K562 (cell line): ENCODE results near the gene TRAP1. TPM values are rescaled to one million over a fixed set of nuclear protein-coding genes. Genes with fewer than 3 reads are reported as not detected.
A peak's percentile ranks its signal among the peaks of the same experiment; 100 is the strongest.

ENCODE experiments used
- ATAC-seq: fragments of 200-7000 bp; cut with Tn5 transposase; 3 replicates; pipeline ENCODE4 v1.9.1; 2020; ENCODE audit warnings: moderate library complexity
- BruUV-seq: library from RNA; stranded (reverse); fragments of 400-500 nt; replicated peaks from 2 replicates; lab custom pipeline; 2021; lab: Mats Ljungman, UMichigan
- CTCF ChIA-PET: fragments of 300-600 bp; formaldehyde crosslinking; extraction: SDS; loops from one replicate; lab custom pipeline; 2021; ENCODE audit warnings: low intra/inter-chr PET ratio; lab: Yijun Ruan, JAX
- POLR2A ChIA-PET: fragments of 300-600, 350-650 bp; sonication (Branson Sonifier 250); formaldehyde crosslinking; extraction: SDS; loops from one replicate; lab custom pipeline; 2021; ENCODE audit warnings: antibody characterized with exemption, inconsistent platforms; lab: Yijun Ruan, JAX
- DNase-seq, 4 experiments: peaks; one replicate each; pipeline versions ENCODE4 v3.0.0 to v3.0.0-alpha.2; 2011 to 2018; ENCODE audit warnings: low spot score in 3 of 4, mixed read lengths in 3 of 4; ENCODE audit errors: extremely low read depth in 1 of 4
- FAIRE-seq: peaks from 2 replicates; lab custom pipeline; 2011; peaks lifted over from hg19 to GRCh38; lab: Jason Lieb, UNC
- H2AFZ ChIP-seq: 2 replicates; pipeline ENCODE4 v1.6.0; 2011; ENCODE audit warnings: low read depth, low read length, control low read depth, inconsistent platforms
- H3K27ac ChIP-seq: fragments of 200-600 bp; 3 replicates; pipeline ENCODE4 v1.8.0; 2011; ENCODE audit warnings: low read depth, mild to moderate bottlenecking, control low read depth, inconsistent platforms, low read length, moderate library complexity, mixed read lengths; ENCODE audit errors: extremely low read depth
- H3K27me3 ChIP-seq, 2 experiments: fragments of 300-600 bp in 1 of 2; 2 replicates in 1 of 2; 3 replicates in 1 of 2; pipeline versions ENCODE4 v1.6.0 to v1.8.0; 2011; ENCODE audit warnings: inconsistent platforms in 2 of 2, low read length in 2 of 2, mild to moderate bottlenecking in 1 of 2, mixed read lengths in 1 of 2, moderate library complexity in 1 of 2; ENCODE audit not compliant: control insufficient read depth in 2 of 2, insufficient read depth in 2 of 2
- H3K36me3 ChIP-seq: fragments of 300-600 bp; 3 replicates; pipeline ENCODE4 v1.8.0; 2011; ENCODE audit warnings: mild to moderate bottlenecking, low read length, inconsistent platforms; ENCODE audit not compliant: control insufficient read depth, insufficient read depth
- H3K4me1 ChIP-seq, 2 experiments: fragments of 200-600 bp in 1 of 2; replicated peaks in 1 of 2; 2 replicates in 1 of 2; 3 replicates in 1 of 2; pipeline versions ENCODE4 v1.5.1 to v1.8.0; 2011; ENCODE audit warnings: inconsistent platforms in 2 of 2, low read length in 2 of 2, mild to moderate bottlenecking in 1 of 2, mixed read lengths in 1 of 2, moderate library complexity in 1 of 2; ENCODE audit not compliant: control insufficient read depth in 2 of 2, insufficient read depth in 2 of 2
- H3K4me2 ChIP-seq: 2 replicates; pipeline ENCODE4 v1.6.1; 2011; ENCODE audit warnings: low read length, control low read depth, inconsistent platforms, mixed read lengths; ENCODE audit not compliant: insufficient read depth
- H3K4me3 ChIP-seq: fragments of 200-600 bp; sonication (generic), shearing (Covaris generic); 2 replicates; pipeline ENCODE4 v1.5.1; 2016; ENCODE audit warnings: control low read depth, inconsistent platforms
- H3K79me2 ChIP-seq: fragments of 200-600 bp; 3 replicates; pipeline ENCODE4 v1.8.0; 2011; ENCODE audit warnings: low read length, inconsistent platforms; ENCODE audit not compliant: control insufficient read depth, insufficient read depth
- H3K9ac ChIP-seq, 2 experiments: 2 replicates each; pipeline versions ENCODE4 v1.6.0 to v1.6.1; 2011; ENCODE audit warnings: low read depth in 2 of 2, low read length in 2 of 2, control low read depth in 1 of 2, inconsistent platforms in 1 of 2, mild to moderate bottlenecking in 1 of 2, mixed read lengths in 1 of 2; ENCODE audit not compliant: insufficient read depth in 1 of 2
- H3K9me1 ChIP-seq: one replicate; pipeline ENCODE4 v1.6.0; 2011; ENCODE audit warnings: inconsistent platforms, mild to moderate bottlenecking, low read length, moderate library complexity; ENCODE audit not compliant: control insufficient read depth, insufficient read depth
- H3K9me3 ChIP-seq: replicated peaks from 2 replicates; pipeline ENCODE4 v1.5.1; 2011; ENCODE audit warnings: low read depth, low read length, inconsistent platforms; ENCODE audit not compliant: control insufficient read depth, insufficient read depth
- H4K20me1 ChIP-seq: replicated peaks from 2 replicates; pipeline ENCODE4 v1.6.1; 2011; ENCODE audit warnings: low read length, inconsistent platforms, mixed read lengths; ENCODE audit not compliant: control insufficient read depth, insufficient read depth
- ATF3 ChIP-seq, 2 experiments: fragments of 450-650 bp in 1 of 2; sonication (generic) in 1 of 2; formaldehyde crosslinking in 1 of 2; IDR thresholded peaks in 1 of 2; conservative IDR thresholded peaks in 1 of 2; 2 replicates each; pipeline versions ENCODE4 v1.6.1 to v1.8.1; 2016 to 2023; ENCODE audit warnings: mild to moderate bottlenecking in 2 of 2, moderate library complexity in 2 of 2, inconsistent platforms in 1 of 2, missing genetic modification reagents in 1 of 2
- ATF7 ChIP-seq: fragments of 450-650 bp; IDR thresholded peaks from 2 replicates; pipeline ENCODE4 v1.7.1; 2014; ENCODE audit warnings: mild to moderate bottlenecking, moderate library complexity
- MTA3 ChIP-seq: fragments of 450-650 bp; formaldehyde crosslinking; IDR thresholded peaks from 2 replicates; pipeline ENCODE4 v1.6.1; 2017; ENCODE audit warnings: mild to moderate bottlenecking, borderline replicate concordance
- NUFIP1 ChIP-seq: fragments of 450-650 bp; IDR thresholded peaks from 2 replicates; pipeline ENCODE4 v1.6.1; 2018; ENCODE audit not compliant: partially characterized antibody
- whole genome bisulfite sequencing: fragments of 100-300 bp; shearing (Covaris generic); methylation state at CpG from one replicate; pipeline ENCODE4 v1.1.6; 2016; ENCODE audit warnings: low coverage, mixed read lengths; ENCODE audit not compliant: insufficient coverage; ENCODE audit errors: missing lambda C conversion rate; 5-methylcytosine and 5-hydroxymethylcytosine counted together
- in situ Hi-C: fragments of 300-500 bp; cut with MboI; formaldehyde crosslinking; loops from 4 replicates; pipeline ENCODE4 v1.15.0; 2018; ENCODE audit warnings: inconsistent platforms, mixed read lengths
- intact Hi-C: fragments of 100-400 bp; cut with micrococcal nuclease; formaldehyde crosslinking; loops from 2 replicates; pipeline ENCODE4 v1.14.2; 2022
- polyA plus RNA-seq, 8 experiments: library from polyadenylated mRNA; depleted of rRNA in 4 of 8; stranded (reverse) in 5 of 8; unstranded in 3 of 8; fragments of >200 nt; fragmentation: Nextera tagmentation in 2 of 8; fragmentation: Illumina TruSeq in 1 of 8; extraction: Ambion mirVana in 2 of 8; extraction: Trizol in 1 of 8; gene quantifications; 2 replicates each; pipeline versions ENCODE4 v1.2.1 to v1.2.3, GENCODE V29; 2011 to 2014; ENCODE audit warnings: inconsistent platforms in 1 of 8, missing spikeins in 1 of 8
- total RNA-seq, 7 experiments: library from RNA; depleted of rRNA in 6 of 7; stranded (reverse); fragments of >200 nt in 6 of 7; fragmentation: Illumina TruSeq in 2 of 7; extraction: Trizol in 2 of 7; gene quantifications; 2 replicates each; pipeline versions ENCODE4 v1.2.1 to v1.2.3, GENCODE V29; 2011 to 2021; ENCODE audit warnings: low replicate concordance in 1 of 7

The TRAP1 gene
- total and polyA plus RNA-seq, 9 of the 15 experiments (the other 6 are each of a cell fraction or from before 2014, with no cell fraction given) = 19.1 to 436 (median 301) TPM

DNA sequence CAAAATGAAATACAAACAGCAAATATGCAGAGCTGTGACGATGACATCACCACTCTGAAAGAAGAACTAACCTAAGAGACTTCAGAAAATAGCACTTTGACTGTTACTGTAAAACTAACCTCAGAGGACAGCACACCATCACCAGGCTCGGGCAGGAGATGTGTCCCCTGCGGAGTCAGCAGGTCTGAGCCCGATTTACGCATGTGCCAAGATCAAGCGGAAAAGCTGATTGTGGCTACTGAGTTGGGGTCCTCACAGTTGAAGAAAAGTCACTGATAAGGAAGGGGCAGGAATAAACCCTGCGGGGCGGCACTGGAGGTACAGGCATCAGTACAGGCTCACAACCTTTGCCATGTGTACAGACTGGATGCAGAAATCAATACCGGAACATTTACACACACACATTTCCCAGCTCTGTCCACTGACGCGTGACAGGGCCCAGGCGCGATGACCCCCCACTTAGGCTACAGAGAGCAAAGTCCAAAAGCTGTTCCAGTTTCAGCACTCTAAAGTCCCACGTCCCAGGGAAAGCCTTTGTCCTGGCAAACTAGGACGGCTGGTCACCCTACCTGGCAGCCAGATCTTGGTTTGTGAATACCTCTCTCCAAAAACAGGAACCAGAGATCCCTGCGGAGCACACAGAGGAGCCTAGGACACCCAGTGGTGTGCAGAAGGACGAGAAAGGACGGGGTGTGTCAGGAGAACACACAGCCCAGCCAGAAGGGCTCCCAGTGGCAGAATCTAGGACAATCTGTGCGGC, 21.5 kb downstream of the TRAP1 start:
- H3K4me3 ChIP-seq = no peak overlapping the region
- DNase-seq (no peak), FAIRE-seq (no peak), ATAC-seq (no peak)
- H3K9me3 ChIP-seq = no peaks in the 10 kb centered on the region
- intact Hi-C loops (no loop called here), in situ Hi-C loops (no loop called here)
- TF ChIP-seq MTA3 (no peak), ATF7 (peak; percentile 32; the same call in 1 of the 2 replicates), NUFIP1 (no peak), ATF3 (IDR thresholded peaks at IDR 0.05) (peak; percentile 66), ATF3 (CRISPR knock-in tag; conservative IDR thresholded peaks at IDR 0.05) (no peak)
- no TSS peak for BruUV-seq
- CTCF ChIA-PET = no interaction called here
- H3K9me1 ChIP-seq = no peaks in the 10 kb centered on the region
- peaks cover 83% of the 10 kb centered on the region for H3K79me2 ChIP-seq
- H3K9ac ChIP-seq = peak overlapping the region in 1 of 2 experiments; percentile 32; a peak in 1 of 4 replicates
- POLR2A ChIA-PET = interaction anchor here (1.2 to 2.1 kb wide), 4 partner anchors 9 to 183 kb away, joined by 4 to 9 read pairs (median 6); partner anchors contain the start of gene TRAP1
- peaks cover 24% of the 10 kb centered on the region for H4K20me1 ChIP-seq
- WGBS = 94% methylated on average over 17 of the region's 19 CpGs
- H2AFZ ChIP-seq = no peak overlapping the region
- H3K27ac ChIP-seq = no peak overlapping the region; the same call in 2 of the 3 replicates
- H3K4me2 ChIP-seq = no peak overlapping the region
- H3K36me3 ChIP-seq = peaks cover 60% of the 10 kb centered on the region; the same call in 2 of the 3 replicates
- peaks cover 16 to 32% of the 10 kb centered on the region in 2 experiments; a peak in 4 of 5 replicates for H3K4me1 ChIP-seq
- no peaks in the 10 kb centered on the region for H3K27me3 ChIP-seq
